ENCODE data around the gene ANKH. TPM values are rescaled to one million over a fixed set of nuclear protein-coding genes. Genes with fewer than 3 reads are reported as not detected.

ANKH gene
- total RNA-seq, 1 experiment from 2014 or later: 16.9 TPM

DNA sequence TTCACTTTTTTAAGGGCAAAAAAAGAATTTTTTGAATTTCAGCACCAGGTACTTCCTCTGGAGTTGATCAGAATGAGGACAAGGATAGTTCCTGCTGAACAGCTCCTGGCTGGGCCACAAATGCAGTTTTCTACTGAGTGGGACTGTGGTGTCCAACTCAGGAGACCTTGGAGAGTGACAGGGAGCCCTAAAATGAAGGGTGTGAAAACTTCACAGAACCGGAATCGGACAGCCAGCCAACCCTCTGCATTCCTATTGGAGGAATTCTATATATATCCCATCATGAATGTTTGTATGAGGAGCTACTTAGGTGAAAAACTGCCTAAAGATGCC, 40.6 kb downstream of the ANKH start (continued):
- TF ChIP-seq, protein P1, sequence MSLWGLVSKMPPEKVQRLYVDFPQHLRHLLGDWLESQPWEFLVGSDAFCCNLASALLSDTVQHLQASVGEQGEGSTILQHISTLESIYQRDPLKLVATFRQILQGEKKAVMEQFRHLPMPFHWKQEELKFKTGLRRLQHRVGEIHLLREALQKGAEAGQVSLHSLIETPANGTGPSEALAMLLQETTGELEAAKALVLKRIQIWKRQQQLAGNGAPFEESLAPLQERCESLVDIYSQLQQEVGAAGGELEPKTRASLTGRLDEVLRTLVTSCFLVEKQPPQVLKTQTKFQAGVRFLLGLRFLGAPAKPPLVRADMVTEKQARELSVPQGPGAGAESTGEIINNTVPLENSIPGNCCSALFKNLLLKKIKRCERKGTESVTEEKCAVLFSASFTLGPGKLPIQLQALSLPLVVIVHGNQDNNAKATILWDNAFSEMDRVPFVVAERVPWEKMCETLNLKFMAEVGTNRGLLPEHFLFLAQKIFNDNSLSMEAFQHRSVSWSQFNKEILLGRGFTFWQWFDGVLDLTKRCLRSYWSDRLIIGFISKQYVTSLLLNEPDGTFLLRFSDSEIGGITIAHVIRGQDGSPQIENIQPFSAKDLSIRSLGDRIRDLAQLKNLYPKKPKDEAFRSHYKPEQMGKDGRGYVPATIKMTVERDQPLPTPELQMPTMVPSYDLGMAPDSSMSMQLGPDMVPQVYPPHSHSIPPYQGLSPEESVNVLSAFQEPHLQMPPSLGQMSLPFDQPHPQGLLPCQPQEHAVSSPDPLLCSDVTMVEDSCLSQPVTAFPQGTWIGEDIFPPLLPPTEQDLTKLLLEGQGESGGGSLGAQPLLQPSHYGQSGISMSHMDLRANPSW (CRISPR knock-in tag; conservative IDR thresholded peaks at IDR 0.05; ENCODE audit: low read depth): no peak
- TF ChIP-seq, protein P2, sequence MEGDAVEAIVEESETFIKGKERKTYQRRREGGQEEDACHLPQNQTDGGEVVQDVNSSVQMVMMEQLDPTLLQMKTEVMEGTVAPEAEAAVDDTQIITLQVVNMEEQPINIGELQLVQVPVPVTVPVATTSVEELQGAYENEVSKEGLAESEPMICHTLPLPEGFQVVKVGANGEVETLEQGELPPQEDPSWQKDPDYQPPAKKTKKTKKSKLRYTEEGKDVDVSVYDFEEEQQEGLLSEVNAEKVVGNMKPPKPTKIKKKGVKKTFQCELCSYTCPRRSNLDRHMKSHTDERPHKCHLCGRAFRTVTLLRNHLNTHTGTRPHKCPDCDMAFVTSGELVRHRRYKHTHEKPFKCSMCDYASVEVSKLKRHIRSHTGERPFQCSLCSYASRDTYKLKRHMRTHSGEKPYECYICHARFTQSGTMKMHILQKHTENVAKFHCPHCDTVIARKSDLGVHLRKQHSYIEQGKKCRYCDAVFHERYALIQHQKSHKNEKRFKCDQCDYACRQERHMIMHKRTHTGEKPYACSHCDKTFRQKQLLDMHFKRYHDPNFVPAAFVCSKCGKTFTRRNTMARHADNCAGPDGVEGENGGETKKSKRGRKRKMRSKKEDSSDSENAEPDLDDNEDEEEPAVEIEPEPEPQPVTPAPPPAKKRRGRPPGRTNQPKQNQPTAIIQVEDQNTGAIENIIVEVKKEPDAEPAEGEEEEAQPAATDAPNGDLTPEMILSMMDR (IDR thresholded peaks at IDR 0.05): no peak
- TF ChIP-seq ZNF671 (CRISPR knock-in tag; IDR thresholded peaks at IDR 0.05): no peak
- TF ChIP-seq, protein P3, sequence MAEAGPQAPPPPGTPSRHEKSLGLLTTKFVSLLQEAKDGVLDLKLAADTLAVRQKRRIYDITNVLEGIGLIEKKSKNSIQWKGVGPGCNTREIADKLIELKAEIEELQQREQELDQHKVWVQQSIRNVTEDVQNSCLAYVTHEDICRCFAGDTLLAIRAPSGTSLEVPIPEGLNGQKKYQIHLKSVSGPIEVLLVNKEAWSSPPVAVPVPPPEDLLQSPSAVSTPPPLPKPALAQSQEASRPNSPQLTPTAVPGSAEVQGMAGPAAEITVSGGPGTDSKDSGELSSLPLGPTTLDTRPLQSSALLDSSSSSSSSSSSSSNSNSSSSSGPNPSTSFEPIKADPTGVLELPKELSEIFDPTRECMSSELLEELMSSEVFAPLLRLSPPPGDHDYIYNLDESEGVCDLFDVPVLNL (CRISPR knock-in tag; IDR thresholded peaks at IDR 0.05; ENCODE audit: borderline replicate concordance, low read depth): no peak
- TF ChIP-seq, protein P4, sequence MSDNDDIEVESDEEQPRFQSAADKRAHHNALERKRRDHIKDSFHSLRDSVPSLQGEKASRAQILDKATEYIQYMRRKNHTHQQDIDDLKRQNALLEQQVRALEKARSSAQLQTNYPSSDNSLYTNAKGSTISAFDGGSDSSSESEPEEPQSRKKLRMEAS (CRISPR knock-in tag; IDR thresholded peaks at IDR 0.05): no peak

DNA sequence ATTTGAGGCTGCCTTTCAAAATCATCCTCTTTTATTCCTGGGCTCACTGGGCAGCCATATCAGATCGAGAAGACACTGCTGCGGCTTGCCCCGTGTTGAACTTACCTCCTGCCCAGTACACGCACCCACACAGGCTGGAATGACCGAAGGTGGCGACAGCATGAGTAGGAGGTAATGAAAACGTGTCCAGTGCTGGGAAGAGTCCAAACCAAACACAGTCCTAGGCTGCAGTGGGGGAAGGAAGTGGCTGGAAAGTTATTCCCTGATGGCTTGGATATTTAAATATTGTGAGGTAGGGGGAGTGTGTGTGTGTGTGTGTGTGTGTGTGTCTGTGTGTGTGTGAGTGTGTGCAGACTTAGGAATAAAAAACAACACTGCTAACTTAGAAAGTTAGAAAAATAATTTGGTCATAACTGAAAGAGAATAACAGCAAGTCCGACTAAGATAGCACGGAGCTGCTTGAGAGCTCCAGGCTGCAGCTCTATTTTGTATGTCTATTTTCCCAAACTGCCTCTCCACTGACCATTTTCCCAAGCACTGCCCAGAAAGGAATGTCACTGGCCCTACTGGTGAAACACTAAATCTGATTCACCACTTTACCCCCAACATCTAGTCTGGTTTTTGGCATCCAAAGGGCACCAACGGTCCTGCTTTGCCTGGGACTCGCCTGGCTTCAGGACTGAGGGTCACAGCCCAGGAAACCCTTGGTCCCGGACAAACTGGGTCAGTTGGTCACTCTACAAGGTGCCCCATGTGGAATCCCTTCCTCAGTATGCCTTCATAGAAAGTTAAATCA, 41.2 kb downstream of the ANKH start:
- H3K9me3 Mint-ChIP-seq: no peaks in the 10 kb centered on the region
- ChIA-PET POLR2A (no interaction called here), CTCF (no interaction called here)
- TF ChIP-seq ZNF317 (CRISPR knock-in tag; IDR thresholded peaks at IDR 0.05; ENCODE audit: borderline replicate concordance, low read depth) (no peak), MXD4 (CRISPR knock-in tag; IDR thresholded peaks at IDR 0.05; ENCODE audit: borderline replicate concordance) (no peak)
- TF ChIP-seq, protein P1 (CRISPR knock-in tag; conservative IDR thresholded peaks at IDR 0.05; ENCODE audit: low read depth): no peak
- TF ChIP-seq, protein P5, sequence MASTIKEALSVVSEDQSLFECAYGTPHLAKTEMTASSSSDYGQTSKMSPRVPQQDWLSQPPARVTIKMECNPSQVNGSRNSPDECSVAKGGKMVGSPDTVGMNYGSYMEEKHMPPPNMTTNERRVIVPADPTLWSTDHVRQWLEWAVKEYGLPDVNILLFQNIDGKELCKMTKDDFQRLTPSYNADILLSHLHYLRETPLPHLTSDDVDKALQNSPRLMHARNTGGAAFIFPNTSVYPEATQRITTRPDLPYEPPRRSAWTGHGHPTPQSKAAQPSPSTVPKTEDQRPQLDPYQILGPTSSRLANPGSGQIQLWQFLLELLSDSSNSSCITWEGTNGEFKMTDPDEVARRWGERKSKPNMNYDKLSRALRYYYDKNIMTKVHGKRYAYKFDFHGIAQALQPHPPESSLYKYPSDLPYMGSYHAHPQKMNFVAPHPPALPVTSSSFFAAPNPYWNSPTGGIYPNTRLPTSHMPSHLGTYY (CRISPR knock-in tag; IDR thresholded peaks at IDR 0.05): no peak
- TF ChIP-seq, protein P6, sequence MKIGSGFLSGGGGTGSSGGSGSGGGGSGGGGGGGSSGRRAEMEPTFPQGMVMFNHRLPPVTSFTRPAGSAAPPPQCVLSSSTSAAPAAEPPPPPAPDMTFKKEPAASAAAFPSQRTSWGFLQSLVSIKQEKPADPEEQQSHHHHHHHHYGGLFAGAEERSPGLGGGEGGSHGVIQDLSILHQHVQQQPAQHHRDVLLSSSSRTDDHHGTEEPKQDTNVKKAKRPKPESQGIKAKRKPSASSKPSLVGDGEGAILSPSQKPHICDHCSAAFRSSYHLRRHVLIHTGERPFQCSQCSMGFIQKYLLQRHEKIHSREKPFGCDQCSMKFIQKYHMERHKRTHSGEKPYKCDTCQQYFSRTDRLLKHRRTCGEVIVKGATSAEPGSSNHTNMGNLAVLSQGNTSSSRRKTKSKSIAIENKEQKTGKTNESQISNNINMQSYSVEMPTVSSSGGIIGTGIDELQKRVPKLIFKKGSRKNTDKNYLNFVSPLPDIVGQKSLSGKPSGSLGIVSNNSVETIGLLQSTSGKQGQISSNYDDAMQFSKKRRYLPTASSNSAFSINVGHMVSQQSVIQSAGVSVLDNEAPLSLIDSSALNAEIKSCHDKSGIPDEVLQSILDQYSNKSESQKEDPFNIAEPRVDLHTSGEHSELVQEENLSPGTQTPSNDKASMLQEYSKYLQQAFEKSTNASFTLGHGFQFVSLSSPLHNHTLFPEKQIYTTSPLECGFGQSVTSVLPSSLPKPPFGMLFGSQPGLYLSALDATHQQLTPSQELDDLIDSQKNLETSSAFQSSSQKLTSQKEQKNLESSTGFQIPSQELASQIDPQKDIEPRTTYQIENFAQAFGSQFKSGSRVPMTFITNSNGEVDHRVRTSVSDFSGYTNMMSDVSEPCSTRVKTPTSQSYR (CRISPR knock-in tag; IDR thresholded peaks at IDR 0.05): no peak
- H3K4me3 Mint-ChIP-seq: no peak overlapping the region
- H3K36me3 Mint-ChIP-seq: no peaks in the 10 kb centered on the region
- DNase-seq (ENCODE audit: low spot score) (no peak), ATAC-seq (no peak)
- no peak overlapping the region for H3K27ac Mint-ChIP-seq
- H3K27me3 Mint-ChIP-seq (ENCODE audit: low read depth): no peaks in the 10 kb centered on the region
- peaks cover 3% of the 10 kb centered on the region for H3K4me1 Mint-ChIP-seq
